Hematopoietic multipotent progenitor cell (in vitro differentiated cells): ENCODE results near the gene FHL2. TPM values are rescaled to one million over a fixed set of nuclear protein-coding genes. Genes with fewer than 3 reads are reported as not detected.
"Not testable (repeated sequence)": the region's sequence is repeated elsewhere in the genome, so short reads cannot be mapped to it uniquely, and the experiment has no call there.

Source experiments
- DNase-seq, 3 donors: peaks; one replicate each; pipeline ENCODE4 v3.0.0-alpha.2; 2011 to 2015; ENCODE audit warnings: low read depth in 2 of 3, low spot score in 2 of 3
- total RNA-seq: library from RNA; depleted of rRNA; stranded (reverse); fragments of >200 nt; gene quantifications from one replicate; pipeline ENCODE4 v1.2.3, GENCODE V29; 2012

The FHL2 gene
- total RNA-seq, 1 donor = 31.8 TPM

GRCh38 chr2:105358593-105358992 is 40.3 kb downstream of the FHL2 start:
- DNase-seq = no peak

- no peak for DNase-seq
These were observed 41.7 kb downstream of the FHL2 start for GRCh38 chr2:105357122-105357521.

DNA sequence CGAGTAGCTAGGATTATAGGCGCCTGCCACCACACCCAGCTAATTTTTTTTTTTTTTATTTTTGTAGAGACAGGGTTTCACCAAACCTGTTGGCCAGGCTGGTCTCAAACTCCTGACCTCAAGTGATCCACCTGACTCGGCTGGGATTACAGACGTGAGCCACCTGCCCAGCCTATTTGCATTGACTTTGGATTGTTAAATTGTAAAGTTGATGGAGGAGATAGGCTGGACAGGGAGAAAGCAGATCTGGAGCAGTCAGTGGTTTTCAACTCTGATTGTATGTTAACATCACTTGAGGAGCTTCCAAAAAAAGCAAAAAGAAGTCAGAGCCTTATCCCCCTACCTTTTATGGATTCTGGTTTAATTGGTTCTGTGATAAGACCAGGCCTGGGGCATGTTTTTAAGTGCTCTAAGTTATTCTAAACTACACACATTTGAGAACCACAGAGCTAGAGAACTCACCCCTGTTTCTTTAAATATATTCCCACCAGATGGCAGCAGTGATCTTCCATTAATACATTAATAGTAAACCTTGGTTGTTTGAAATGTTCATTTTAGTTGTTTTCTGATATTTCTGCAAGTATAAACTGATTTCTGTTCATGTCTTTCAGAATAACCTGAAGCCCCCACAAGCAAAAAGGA is 54.0 kb downstream of the FHL2 start:
- DNase-seq = peak in 1 of 3 donors; percentile 87

GRCh38 chr2:105339414-105339813 is 59.4 kb downstream of the FHL2 start:
- no peak for DNase-seq

GRCh38 chr2:105338020-105338385 is 60.8 kb downstream of the FHL2 start:
- no peak for DNase-seq

DNA sequence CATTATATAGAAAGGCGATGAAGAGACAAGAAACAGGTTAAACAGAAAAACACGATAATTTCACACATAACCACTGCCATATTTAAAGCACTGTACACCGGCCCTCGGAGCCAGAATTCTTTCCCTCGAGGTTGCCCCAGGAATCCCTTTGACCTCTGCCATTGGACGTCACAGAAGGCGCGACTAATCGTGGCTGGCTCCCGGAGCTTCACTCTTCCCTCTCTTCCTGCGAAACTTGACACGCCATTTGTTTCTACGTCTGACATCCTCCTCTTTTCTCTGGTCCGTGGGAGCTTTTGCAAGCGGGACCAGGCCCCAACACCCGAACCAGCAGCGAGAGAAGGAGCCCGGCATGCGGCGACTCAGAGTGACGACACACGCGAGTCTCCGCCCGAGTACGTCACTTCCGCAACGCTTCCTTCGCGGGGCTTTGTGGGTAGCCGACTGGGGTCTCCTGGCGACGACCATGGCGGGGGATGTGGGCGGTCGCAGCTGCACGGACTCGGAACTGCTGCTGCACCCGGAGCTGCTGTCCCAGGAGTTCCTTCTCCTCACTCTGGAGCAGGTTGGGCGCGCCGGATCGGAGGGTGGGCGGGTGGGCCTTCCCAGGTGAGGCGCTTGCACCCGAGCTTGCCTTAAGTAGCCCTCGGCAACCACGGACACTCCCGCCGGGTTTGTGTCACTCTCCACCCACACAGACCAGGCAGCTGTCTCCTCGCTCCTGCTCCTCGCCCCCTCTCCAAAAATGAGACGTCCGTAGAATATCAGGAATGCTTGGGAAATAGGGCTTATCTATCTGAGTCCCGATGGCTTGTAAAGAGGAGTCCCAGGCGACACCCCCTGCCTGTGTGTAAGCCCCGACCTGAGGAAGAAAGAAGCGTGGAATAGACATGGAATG is 61.5 kb downstream of the FHL2 start, which contains the start of gene C2orf49:
Gene C2orf49 (plus strand): TSS at position 419 of the 898 bp plus-strand sequence. CDS start 48 bp downstream, at position 467.
- DNase-seq = peak; percentile 92 to 97 (median 93)

GRCh38 chr2:105336786-105337121 is 62.1 kb downstream of the FHL2 start:
- DNase-seq = no peak

DNA sequence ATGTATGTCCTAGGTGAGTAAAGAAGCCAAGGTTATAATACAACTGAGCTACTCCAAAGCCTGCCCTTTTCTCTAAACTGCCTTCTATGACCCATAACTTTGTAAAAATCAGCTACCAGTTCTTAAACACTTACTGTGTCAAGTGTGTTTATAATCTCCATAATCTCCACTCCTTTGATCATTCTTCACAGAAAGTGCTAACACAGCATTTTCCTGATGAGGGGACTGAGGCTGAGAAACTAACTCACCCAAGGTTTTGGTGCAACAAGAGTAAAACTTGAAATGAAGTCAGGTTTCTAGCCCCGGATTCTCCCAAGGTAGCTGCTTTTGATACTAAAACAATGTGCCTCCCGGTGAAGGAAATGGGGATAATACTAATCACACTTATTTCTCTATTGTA is 63.4 kb downstream of the FHL2 start:
- DNase-seq = no peak

GRCh38 chr2:105334211-105334610 is 64.6 kb downstream of the FHL2 start:
- DNase-seq = no peak

- no peak for DNase-seq
These were observed 68.0 kb downstream of the FHL2 start for GRCh38 chr2:105330681-105331375.

DNA sequence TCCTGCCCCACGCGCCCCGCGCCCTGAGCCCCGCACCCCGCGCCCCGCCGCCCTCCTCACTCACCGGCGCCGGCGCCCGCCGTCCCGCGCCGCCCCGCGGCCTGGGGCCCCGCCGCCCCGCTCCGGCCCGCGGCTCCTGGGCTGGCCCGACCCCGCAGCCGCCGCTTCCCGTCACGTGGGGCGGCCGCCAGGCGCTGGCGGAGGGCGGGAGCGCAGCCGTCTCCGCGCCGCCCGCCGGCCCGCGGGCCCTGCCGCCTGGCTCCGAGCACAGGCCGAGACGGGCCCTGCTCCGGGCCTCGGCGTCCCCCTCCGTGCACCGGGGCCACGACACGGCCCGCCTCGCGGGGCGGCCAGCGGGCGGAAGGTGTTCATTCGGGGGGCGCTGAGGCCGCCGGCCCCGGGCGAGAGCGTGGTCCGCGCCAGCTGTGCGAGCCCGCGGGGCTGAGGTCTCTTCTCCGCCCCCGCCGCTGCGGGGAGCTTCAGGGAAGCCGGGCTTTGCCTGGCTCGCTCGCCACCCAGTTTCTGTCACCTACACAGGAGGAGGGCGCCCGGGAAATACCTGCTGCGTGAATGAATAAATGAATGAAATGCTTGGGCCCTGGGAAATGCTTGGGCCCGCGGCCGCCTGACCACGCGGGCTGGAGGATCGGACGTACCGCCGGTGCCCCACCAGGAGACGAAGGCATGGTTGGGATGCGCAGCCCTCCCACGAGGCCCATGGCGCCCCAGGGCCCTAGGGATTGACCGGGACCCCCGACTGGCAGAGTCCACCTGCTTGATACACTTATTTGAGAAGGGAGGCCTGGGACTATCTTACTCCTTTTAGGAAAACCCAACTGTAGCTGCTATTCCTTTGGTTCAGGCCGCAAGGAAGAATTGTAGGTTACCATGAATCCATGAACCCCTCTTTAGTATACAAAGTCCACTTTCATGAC is 69.0 kb downstream of the FHL2 start, which contains the start of gene TGFBRAP1:
Gene TGFBRAP1 (minus strand): TSS at position 175 of the 935 bp plus-strand sequence. CDS start 21,434 bp downstream, outside the sequence.
- DNase-seq = peak; percentile 47 to 65 (median 54)

DNA sequence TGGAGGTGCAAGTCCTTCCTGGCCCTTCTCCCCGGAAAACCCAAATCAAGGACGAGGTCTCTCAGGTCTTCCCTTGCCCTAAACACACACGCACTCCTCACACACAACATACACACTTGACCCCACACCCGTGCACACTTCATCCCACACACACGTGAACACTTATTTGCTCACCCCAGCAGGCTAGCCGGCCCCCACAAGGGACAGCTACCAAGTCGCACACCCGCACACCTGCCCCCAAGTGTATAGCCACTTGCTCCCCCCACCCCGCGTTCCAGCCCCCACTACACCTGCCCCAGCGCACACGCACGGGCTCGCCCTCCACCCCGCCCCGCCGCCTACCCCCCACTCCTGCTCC is 69.7 kb downstream of the FHL2 start:
- no peak for DNase-seq

- DNase-seq = peak in 1 of 3 donors; percentile 69
These were observed 70.3 kb downstream of the FHL2 start for GRCh38 chr2:105328281-105329196.

DNA sequence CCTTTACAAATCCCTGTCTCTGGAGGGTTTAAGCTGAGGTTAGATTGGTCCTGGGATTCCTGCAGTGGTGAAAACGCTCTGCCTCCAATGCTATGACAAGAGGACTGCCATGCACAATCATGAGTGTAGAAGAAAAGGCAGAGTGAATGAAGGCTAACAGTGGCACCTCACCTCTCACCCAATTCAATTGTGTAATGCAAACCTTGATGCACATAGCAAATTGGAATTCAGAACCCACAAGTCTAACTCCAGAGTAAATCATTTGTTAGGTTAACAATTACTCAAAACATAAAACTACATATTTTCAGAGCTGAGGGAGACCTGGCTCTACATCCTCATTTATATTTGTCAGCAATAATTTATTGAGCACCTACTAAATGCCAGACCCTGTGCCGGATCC is 71.2 kb downstream of the FHL2 start:
- DNase-seq = no peak

DNA sequence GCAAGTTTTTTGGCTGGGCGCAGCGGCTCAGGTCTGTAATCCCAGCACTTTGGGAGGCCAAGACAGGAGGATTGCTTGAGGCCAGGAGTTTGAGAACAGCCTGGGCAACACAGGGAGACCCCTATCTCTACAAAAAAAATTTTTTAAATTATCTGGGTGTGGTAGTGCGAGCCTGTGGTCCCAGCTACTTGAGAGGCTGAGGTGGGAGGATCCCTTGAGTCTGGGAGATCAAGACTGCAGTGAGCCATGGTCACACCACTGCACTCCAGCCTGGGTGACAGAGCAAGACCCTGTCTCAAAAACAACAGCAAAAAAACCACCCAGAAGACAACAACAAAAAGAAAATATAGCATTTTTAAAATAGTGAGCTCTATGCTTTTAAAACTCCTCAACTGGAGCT is 71.6 kb downstream of the FHL2 start:
- not testable (repeated sequence) for DNase-seq

GRCh38 chr2:105325389-105325963 is 73.4 kb downstream of the FHL2 start:
- peak in 2 of 3 donors; percentile 92 to 95 for DNase-seq

- no peak for DNase-seq
These were observed 74.1 kb downstream of the FHL2 start for GRCh38 chr2:105324732-105325131.

- DNase-seq = peak in 1 of 3 donors; percentile 48
These were observed 74.8 kb downstream of the FHL2 start for GRCh38 chr2:105324101-105324500.

DNA sequence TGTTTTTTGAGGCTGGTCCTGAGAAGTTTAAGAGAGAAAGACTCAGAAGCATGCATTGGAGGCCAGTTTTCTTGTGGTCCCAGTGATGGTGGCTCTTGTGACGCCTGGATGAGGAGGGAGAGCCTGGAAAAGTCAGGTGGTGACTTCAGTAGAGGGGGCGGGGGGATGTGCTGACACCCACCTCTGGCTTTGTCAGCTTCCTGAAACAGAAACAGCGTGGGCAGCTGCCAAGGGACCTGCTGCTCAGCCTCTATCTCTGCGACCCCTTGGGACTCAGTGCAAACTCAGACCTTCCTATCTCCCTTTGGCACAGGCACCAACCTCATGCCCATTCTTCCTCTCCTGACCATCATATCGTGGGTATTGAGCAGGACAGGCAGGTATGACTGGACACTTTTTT is 75.7 kb downstream of the FHL2 start:
- DNase-seq = no peak
